HG03558 (cell line): ENCODE measurements around the gene KIF12.

Source experiments
- ATAC-seq: cut with Tn5 transposase; IDR thresholded peaks from one replicate; pipeline ENCODE4 v1.9.1; 2021; ENCODE audit warnings: moderate number of reproducible peaks; ENCODE audit not compliant: unreplicated experiment; ENCODE audit errors: extremely low read depth

Gene KIF12

GRCh38 chr9:114124138-114124537 is 25.0 kb upstream of the KIF12 start:
- no peak for ATAC-seq

- no peak for ATAC-seq
Measured at GRCh38 chr9:114123031-114123977, 24.2 kb upstream of the KIF12 start.

GRCh38 chr9:114122136-114123027 is 23.3 kb upstream of the KIF12 start:
- ATAC-seq, result no peak

- ATAC-seq, result no peak
Measured at GRCh38 chr9:114121227-114122135, 22.4 kb upstream of the KIF12 start.

DNA sequence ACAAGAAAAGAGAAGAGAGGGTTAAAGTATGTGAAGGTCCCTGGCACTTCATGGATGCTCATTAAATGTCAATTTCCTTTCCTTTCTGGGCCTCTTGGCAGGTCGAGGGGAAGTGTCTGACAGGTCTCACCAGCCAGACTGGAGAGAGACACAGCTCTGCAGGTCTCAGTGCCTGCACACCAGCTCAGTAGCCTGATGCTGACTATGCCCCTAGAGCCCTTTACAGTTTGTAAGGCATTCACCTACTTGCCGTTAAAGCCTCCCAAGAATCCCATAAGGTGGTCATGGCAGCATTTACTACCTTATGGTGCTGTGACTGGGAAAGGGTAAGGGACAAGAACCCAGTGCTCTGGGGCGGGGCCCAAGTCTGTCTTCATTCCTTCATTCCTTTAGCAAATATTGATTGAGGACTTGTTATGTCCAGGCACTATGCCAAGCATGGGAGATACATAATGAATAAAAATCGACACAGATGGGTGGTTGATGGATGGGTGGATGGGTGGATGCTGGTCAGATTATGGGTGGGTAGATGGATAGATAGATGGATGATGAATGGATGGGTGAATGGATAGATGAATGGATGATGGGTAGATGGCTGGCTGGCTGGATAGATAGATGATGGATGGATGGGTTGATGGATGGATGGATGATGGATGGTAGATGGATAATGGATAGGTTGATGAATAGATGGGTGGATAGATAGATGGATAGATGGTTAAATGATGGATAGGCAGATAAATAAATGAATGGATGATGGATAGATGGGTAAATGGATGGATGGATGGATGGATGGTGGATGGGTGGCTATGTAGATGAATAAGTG is 21.3 kb upstream of the KIF12 start:
- ATAC-seq, result no peak

- no peak for ATAC-seq
Measured at GRCh38 chr9:114119242-114120191, 20.4 kb upstream of the KIF12 start.

DNA sequence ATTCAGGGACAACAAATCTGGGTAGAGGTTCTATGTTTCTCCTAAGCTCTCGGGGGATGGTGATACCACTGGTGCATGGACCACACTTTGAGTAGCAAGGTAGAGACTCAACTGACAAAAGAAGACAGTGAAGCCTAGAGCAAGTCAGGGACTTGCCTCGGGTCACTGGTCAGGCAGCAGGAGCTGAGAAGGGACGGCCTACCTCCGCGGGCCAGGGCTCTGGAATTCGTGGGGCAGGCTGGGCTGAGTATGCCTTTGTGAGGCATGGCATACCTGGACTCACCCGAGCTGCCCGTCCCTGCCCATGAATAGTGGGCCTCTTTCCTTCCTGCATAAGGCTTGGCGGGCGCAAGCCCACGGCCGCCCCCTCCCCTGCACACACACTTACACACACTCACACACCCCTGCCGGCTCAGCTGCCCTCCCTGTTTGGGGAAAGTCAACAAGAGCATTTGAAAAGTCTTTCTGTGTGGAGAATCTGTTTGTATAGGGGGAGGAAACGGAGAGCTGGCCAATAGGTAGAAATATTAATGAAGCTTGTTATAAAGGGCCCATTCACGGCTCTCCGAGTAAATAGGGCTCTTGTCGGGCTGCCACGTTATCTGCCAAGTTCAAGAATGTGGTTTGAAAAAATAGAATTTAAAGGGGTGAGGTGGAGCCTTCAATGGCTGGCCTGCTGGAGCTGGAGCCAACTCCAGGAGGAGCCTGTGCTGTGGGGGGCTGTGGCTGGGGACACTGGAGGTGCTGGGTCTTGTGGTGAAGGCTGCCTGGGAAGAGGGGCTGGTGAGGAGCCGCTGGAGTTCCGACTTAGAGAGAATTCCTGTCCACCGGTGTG is 19.1 kb upstream of the KIF12 start:
- no peak for ATAC-seq

- ATAC-seq, result no peak
Measured at GRCh38 chr9:114117614-114117995, 18.5 kb upstream of the KIF12 start.

DNA sequence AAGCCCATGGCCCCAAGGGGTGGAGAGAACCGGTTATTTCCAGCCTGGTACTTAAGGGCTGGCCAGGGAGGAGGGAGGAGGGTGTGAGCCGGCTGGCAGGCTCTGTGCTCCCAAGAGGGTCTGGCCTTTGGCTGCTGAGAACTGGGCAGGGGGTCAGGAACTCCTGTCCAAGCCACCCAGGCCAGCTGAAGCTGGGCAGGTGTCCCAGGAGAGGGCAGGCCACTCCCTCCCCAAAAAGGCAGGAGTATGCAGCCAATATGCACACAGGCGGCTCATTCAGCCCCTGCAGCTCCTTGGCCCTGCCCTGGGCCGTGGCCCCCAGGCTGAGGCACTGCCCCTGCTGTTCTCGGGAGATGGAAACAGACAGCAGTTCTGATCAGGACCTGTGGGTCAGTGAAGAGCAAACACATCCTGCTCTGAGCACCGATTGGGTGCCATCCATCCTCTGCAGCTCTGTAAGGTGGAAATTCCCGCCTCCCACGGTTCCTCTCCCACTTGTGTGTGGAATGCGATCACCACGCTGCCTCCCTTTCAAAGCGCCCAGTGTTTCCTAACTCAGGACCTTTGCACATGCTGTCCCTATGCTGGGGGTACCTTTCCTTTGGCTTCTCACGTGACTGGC is 17.1 kb upstream of the KIF12 start:
- no peak for ATAC-seq

DNA sequence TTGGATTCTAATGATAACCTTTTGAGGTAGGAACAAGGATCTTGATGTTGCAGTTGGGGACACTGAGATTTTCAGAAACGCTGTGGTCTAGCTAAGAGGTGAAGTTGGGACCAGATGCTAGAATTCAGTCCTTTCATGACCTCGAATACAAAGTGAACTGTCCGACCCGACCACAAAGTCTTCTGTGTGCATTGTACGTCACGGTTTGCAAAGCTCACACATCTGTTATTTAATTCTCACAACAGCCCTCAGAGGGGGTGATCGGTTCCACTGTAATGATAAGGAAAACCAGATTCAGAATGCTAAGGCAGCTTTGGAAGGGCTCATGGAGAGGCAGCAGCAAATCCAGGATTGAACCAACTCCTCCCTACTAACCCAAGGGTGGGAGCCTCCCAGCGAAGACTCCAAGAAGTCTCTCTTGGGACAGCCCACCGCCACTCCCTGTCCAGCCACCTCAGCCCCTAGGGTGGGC is 16.6 kb upstream of the KIF12 start:
- no peak for ATAC-seq

DNA sequence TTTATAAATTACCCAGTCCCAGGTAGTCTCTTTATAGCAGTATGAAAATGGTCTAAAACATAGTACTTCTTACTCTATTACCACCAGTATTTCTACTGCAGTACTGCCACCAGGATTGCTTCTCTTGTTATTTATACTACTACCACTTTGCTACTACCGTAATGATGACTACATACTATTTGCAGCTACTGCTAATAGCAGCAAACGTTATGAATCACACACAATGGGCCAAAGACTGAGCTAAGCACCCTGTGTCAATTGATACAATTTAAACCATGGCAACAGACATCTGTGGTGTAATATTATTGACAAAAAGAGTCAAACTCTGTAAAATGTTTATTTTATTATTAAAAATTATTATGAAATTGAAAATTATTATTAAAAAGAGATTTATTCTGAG is 15.3 kb upstream of the KIF12 start:
- no peak for ATAC-seq

DNA sequence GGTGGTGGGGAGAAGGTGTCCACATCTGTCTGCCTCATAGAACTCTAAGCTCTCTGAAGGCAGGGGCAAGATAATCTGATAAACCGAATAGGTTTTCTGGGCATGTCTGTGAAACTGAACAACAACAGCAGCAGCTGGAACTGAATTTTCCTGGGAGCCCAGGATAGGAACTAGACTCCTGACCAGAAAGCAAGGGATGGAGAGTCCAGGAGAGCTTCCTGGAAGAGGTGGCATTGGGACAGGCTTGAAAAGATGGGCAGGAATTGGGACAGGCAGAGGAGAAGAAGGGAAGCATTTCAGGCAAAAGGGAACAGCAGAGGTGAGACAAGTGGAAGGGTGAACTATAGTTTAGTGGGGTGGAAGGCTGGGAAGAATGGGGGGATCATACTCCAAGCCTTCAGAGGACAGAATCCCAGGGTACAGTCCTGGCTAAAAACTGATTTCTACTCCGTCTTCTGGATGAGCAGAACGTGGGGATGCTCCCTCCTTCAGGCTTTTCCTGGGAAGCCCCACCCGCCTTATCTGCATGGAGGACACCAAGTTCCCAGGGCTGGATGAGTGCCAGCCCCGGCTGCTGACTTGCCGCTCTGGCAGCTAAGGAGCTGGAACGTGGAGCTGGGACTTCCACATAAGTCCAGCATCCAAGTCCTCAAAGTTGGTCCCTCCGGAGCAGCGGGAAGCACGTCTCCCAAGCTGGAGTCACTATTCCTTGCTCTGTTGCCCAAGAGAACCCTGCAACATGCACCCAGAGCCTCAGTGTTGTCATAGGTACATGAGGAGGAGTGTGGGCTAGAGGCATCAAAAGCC is 13.9 kb upstream of the KIF12 start:
- ATAC-seq, result no peak

DNA sequence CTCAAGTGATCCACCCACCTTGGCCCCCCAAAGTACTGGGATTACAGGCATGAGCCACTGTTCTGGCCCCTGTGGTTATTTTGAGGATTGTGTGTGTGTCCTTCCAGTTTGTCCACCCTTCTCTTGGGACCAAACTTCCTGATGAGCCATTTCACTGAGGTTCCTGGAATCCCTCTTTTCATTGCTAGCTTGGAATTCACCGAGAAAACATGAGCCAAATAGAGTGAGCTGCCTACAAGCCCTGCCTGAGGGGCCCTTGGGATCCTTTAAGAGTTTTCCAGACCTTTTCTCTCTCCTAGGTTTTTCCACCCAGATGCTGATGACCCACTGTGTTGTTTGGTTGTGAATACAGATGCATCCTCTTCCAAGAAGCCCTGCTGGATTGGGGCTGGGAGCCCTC is 13.2 kb upstream of the KIF12 start:
- no peak for ATAC-seq

GRCh38 chr9:114110180-114110579 is 11.1 kb upstream of the KIF12 start:
- ATAC-seq, result no peak

- ATAC-seq, result no peak
Measured at GRCh38 chr9:114109124-114109523, 10.0 kb upstream of the KIF12 start.
